GDM1 (cell line): ENCODE data around the gene KLHL11.

Experiments used
- DNase-seq: peaks from one replicate; lab custom pipeline; 2025; lab: John Stamatoyannopoulos, UW

KLHL11 gene

DNA sequence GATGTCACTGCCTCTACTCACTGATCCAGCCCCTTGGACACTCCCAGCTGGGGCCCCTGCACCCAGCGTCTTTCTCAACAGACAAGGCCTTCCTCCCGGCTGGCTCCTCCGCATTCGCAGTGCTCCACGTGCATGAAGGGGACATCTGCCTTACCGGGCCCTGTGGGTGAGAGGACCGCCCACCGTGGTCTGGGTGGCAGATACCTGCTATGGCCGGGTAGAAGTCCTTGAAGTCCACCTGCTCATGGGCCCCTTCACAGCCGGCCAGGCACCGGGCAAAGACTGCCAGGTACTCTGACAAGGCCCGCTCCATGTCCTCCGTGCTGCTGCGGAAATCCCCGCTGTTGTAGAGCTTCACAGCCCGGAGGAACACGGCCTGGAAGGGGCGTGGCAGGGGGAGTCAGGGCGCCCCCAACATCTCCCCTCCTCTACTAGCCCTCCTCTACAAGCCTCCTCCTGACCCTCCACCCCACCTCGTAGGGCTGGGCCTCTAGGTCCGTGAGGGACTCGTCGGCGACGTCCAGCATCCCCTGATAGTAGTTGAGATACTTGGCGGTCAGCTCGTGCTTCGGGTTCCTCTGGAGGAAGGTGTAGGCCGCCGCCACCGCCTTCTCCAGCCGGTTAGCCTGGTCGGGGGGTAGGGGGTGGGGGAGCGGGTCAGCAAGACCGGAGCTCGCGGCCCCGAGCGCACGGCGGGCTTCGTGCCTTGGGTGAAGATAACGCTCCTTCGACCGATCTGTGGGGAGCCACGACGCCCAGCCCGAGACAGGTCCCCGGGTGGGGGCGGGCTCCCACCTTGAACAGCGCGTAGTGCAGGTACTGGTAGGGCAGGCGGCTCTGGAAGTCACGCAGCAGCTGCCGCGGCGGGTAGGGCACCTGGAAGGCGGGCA, 54.3 kb downstream of the KLHL11 start:
- DNase-seq = no peak

DNA sequence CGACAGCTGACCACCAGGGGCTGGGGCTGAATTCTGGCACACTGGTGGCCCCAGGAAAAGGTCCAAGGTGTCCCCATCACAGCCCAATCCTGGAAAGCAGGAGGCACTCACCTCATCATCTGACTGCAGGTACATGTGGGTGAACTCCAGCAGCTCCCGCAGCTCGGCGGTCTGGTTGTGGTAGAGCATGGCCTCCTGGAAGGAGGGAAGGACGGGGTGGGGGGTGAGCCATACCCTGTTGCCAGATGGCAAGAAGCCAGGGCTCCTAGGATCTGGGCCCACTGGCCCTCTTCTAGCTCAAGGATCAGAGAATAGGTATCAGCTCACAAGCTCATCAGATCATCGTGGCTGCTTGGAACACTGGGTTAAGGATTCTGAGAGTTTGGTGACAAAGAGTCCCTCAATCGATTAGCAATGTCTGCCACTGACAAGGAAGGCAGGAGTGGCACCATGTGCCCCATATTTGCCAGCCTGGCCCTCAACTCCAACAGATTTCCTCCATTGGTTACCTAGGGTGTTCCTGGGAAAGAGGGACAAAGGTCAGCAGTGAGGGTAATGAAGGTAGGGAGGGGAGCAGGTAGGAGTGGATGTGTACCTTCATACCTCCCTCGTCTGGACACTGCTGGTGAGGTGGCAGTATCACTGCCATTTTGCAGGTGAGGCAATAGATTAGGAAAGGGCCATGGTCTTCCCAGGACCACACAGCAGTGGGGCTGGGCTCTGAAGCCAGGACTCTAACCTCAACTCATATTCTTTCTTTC, 58.4 kb downstream of the KLHL11 start:
- DNase-seq = no peak
